ENCODE data around the gene ZFP62.

Gene ZFP62

GRCh38 chr5:180831139-180832093 lies 29.7 kb downstream of the ZFP62 start:
- Histone ChIP-seq H3K27me3 (ENCODE audit: insufficient read depth, low read length) (no peaks in the 10 kb centered on the region), H3K36me3 (ENCODE audit: insufficient read depth, low read length) (peaks cover 38% of the 10 kb centered on the region), H3K4me3 (ENCODE audit: low read depth, low read length, poor library complexity, severe bottlenecking) (peak overlapping the region; percentile 70), H2AFZ (ENCODE audit: low read length) (no peak overlapping the region), H3F3A (ENCODE audit: insufficient read depth, low read length) (no peaks in the 10 kb centered on the region), H3K4me2 (ENCODE audit: low read length) (peak overlapping the region; percentile 83), H3K9ac (ENCODE audit: low read length) (peak overlapping the region; percentile 83), H3K4me1 (ENCODE audit: insufficient read depth, low read length, severe bottlenecking) (peaks cover 30% of the 10 kb centered on the region), H4K20me1 (ENCODE audit: insufficient read depth, low read length) (no peaks in the 10 kb centered on the region), H3K79me2 (ENCODE audit: insufficient read depth, low read length) (0 out of 2 replicates have a peak, but pooled peaks cover 7% of the 10 kb centered on the region), H3K27ac (ENCODE audit: low read depth, low read length, poor library complexity, severe bottlenecking) (peak overlapping the region; percentile 89), H3K9me2 (ENCODE audit: low read depth, low read length) (no peaks in the 10 kb centered on the region), H3K9me3 (ENCODE audit: low read length) (no peaks in the 10 kb centered on the region)
- TF ChIP-seq EZH2 (IDR thresholded peaks at IDR 0.05; ENCODE audit: borderline replicate concordance, low read length) (no peak), CTCF (IDR thresholded peaks at IDR 0.05; ENCODE audit: low read length) (no peak)

GRCh38 chr5:180830253-180831138 lies 30.6 kb downstream of the ZFP62 start:
- peak overlapping the region; percentile 89 for H3K27ac ChIP-seq (ENCODE audit: low read depth, low read length, poor library complexity, severe bottlenecking)

More at GRCh38 chr5:180830253-180831138, 30.6 kb downstream of the ZFP62 start:
- Histone ChIP-seq H3F3A (ENCODE audit: insufficient read depth, low read length) (no peaks in the 10 kb centered on the region), H3K4me3 (ENCODE audit: low read depth, low read length, poor library complexity, severe bottlenecking) (peak overlapping the region; percentile 70), H3K79me2 (ENCODE audit: insufficient read depth, low read length) (0 out of 2 replicates have a peak, but pooled peaks cover 7% of the 10 kb centered on the region), H3K4me2 (ENCODE audit: low read length) (peak overlapping the region; percentile 83), H3K36me3 (ENCODE audit: insufficient read depth, low read length) (peaks cover 29% of the 10 kb centered on the region), H3K9me3 (ENCODE audit: low read length) (no peaks in the 10 kb centered on the region), H3K9me2 (ENCODE audit: low read depth, low read length) (no peaks in the 10 kb centered on the region), H3K4me1 (ENCODE audit: insufficient read depth, low read length, severe bottlenecking) (peaks cover 30% of the 10 kb centered on the region), H2AFZ (ENCODE audit: low read length) (no peak overlapping the region), H4K20me1 (ENCODE audit: insufficient read depth, low read length) (no peaks in the 10 kb centered on the region), H3K27me3 (ENCODE audit: insufficient read depth, low read length) (no peaks in the 10 kb centered on the region), H3K9ac (ENCODE audit: low read length) (peak overlapping the region; percentile 83)
- 0 out of 2 replicates have a peak, but pooled peaks have one; percentile 3 for TF ChIP-seq CTCF (IDR thresholded peaks at IDR 0.05; ENCODE audit: low read length)
- TF ChIP-seq EZH2 (IDR thresholded peaks at IDR 0.05; ENCODE audit: borderline replicate concordance, low read length), result no peak

All from OCI-LY1 (cell line).